Measurements from ENCODE around the gene IER3. TPM values are rescaled to one million over a fixed set of nuclear protein-coding genes. Genes with fewer than 3 reads are reported as not detected.

IER3 gene
- total and polyA plus RNA-seq, 9 of the 15 experiments (the other 6 are each of a cell fraction or from before 2014, with no cell fraction given) = 1.5 to 30.0 (median 11.5) TPM

DNA sequence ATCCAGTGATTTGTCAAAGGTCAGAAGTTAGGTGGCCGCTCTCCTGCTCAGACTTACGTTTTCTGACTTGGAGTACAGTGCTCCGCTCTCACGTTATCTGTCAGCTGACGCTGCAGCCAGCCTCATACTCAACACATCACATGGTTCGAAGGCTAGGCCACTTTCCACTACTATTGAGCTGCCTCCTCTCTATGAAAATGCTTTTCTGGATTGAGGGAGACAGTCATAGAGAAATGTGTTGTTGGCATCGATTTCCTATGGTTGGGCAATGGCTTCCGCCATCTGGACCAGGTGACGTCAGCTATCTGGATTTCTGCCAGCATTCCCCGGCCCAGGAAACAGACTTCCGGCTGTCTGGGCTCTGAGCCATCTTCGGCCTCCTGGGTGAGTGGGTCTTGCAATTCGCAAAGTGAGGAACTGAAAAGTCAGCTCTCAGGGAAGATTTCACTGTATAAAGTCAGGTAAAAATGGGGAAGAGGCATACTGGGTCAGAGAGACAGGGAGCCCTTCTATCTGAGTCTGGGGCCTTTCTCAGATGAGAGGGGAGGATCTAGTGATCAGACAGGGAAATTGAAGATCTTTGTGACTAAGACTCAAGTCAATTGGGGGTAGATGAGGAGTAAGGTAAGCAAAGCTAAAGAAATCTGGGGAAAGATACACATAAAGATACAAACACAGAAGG lies 37.5 kb upstream of the IER3 start (continued):
- no peak for TF ChIP-seq NFXL1 (CRISPR knock-in tag; IDR thresholded peaks at IDR 0.05)
- no peak for TF ChIP-seq PHB2 (IDR thresholded peaks at IDR 0.05; ENCODE audit: low read depth)
- TF ChIP-seq ZNF217 (CRISPR knock-in tag; IDR thresholded peaks at IDR 0.05) = no peak
- peak; percentile 84 for TF ChIP-seq ZNF239 (CRISPR knock-in tag; IDR thresholded peaks at IDR 0.05)
- TF ChIP-seq NEUROD1 (IDR thresholded peaks at IDR 0.05; ENCODE audit: borderline replicate concordance, low read depth, low read length, partially characterized antibody) = peak; percentile 81
- no peak for TF ChIP-seq TEAD2 (tag; IDR thresholded peaks at IDR 0.05)
- no peak for TF ChIP-seq SIRT6 (IDR thresholded peaks at IDR 0.05; ENCODE audit: low read depth, low read length)
- TF ChIP-seq KAT8 (IDR thresholded peaks at IDR 0.05; ENCODE audit: low read depth) = no peak
- no peak for TF ChIP-seq NCOA6 (IDR thresholded peaks at IDR 0.05)
- peak; percentile 78 for TF ChIP-seq POLR2A (conservative IDR thresholded peaks at IDR 0.05)
- TF ChIP-seq CBX2 (IDR thresholded peaks at IDR 0.05; ENCODE audit: insufficient read depth, low read length, poor library complexity, severe bottlenecking) = no peak
- TF ChIP-seq HMG20B (CRISPR knock-in tag; IDR thresholded peaks at IDR 0.05) = no peak
- no peak for TF ChIP-seq TFAM (CRISPR knock-in tag; conservative IDR thresholded peaks at IDR 0.05)
- TF ChIP-seq LARP7 (IDR thresholded peaks at IDR 0.05) = peak; percentile 66; the same call in 1 of the 2 replicates
- TF ChIP-seq ADNP (tag; IDR thresholded peaks at IDR 0.05) = peak; percentile 35; the same call in 1 of the 2 replicates
- TF ChIP-seq, protein P1, sequence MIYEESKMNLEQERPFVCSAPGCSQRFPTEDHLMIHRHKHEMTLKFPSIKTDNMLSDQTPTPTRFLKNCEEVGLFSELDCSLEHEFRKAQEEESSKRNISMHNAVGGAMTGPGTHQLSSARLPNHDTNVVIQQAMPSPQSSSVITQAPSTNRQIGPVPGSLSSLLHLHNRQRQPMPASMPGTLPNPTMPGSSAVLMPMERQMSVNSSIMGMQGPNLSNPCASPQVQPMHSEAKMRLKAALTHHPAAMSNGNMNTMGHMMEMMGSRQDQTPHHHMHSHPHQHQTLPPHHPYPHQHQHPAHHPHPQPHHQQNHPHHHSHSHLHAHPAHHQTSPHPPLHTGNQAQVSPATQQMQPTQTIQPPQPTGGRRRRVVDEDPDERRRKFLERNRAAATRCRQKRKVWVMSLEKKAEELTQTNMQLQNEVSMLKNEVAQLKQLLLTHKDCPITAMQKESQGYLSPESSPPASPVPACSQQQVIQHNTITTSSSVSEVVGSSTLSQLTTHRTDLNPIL (CRISPR knock-in tag; IDR thresholded peaks at IDR 0.05) = 0 out of 2 replicates have a peak, but pooled peaks have one; percentile 60
- TF ChIP-seq HDAC8 (tag; IDR thresholded peaks at IDR 0.05) = peak; percentile 10; the same call in 1 of the 2 replicates
- TF ChIP-seq ZNF146 (CRISPR knock-in tag; IDR thresholded peaks at IDR 0.05; ENCODE audit: unreplicated experiment) = no peak
- TF ChIP-seq, protein P2, sequence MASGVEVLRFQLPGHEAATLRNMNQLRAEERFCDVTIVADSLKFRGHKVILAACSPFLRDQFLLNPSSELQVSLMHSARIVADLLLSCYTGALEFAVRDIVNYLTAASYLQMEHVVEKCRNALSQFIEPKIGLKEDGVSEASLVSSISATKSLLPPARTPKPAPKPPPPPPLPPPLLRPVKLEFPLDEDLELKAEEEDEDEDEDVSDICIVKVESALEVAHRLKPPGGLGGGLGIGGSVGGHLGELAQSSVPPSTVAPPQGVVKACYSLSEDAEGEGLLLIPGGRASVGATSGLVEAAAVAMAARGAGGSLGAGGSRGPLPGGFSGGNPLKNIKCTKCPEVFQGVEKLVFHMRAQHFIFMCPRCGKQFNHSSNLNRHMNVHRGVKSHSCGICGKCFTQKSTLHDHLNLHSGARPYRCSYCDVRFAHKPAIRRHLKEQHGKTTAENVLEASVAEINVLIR (CRISPR knock-in tag; IDR thresholded peaks at IDR 0.05) = peak; percentile 86
- peak; percentile 90 for TF ChIP-seq ERF (CRISPR knock-in tag; IDR thresholded peaks at IDR 0.05)
- TF ChIP-seq RBM14 (IDR thresholded peaks at IDR 0.05; ENCODE audit: borderline replicate concordance, insufficient read depth, low read depth, low read length) = no peak
- TF ChIP-seq TAF7 (tag; IDR thresholded peaks at IDR 0.05) = peak; percentile 73; the same call in 1 of the 2 replicates
- no peak for TF ChIP-seq IRF2 (CRISPR knock-in tag; IDR thresholded peaks at IDR 0.05)
- TF ChIP-seq POLR3A (IDR thresholded peaks at IDR 0.05; ENCODE audit: borderline replicate concordance, extremely low read depth, insufficient read depth, insufficient read length) = no peak
- TF ChIP-seq CXXC5 (CRISPR knock-in tag; IDR thresholded peaks at IDR 0.05) = peak; percentile 86
- no peak for TF ChIP-seq PHF21A (IDR thresholded peaks at IDR 0.05; ENCODE audit: borderline replicate concordance, low read depth)
- TF ChIP-seq, protein P3, sequence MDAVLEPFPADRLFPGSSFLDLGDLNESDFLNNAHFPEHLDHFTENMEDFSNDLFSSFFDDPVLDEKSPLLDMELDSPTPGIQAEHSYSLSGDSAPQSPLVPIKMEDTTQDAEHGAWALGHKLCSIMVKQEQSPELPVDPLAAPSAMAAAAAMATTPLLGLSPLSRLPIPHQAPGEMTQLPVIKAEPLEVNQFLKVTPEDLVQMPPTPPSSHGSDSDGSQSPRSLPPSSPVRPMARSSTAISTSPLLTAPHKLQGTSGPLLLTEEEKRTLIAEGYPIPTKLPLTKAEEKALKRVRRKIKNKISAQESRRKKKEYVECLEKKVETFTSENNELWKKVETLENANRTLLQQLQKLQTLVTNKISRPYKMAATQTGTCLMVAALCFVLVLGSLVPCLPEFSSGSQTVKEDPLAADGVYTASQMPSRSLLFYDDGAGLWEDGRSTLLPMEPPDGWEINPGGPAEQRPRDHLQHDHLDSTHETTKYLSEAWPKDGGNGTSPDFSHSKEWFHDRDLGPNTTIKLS (IDR thresholded peaks at IDR 0.05; ENCODE audit: borderline replicate concordance, low read depth) = peak; percentile 84
- no peak for TF ChIP-seq MAFF (IDR thresholded peaks at IDR 0.05; ENCODE audit: low read length)
